ENCODE data around the gene DYNLT1.
"Not testable (repeated sequence)": the region's sequence is repeated elsewhere in the genome, so short reads cannot be mapped to it uniquely, and the experiment has no call there.

DYNLT1 gene

GRCh38 chr6:158621694-158622544 lies 22.6 kb downstream of the DYNLT1 start:
- Mint-ChIP-seq H3K27me3 (no peaks in the 10 kb centered on the region), H3K4me1 (ENCODE audit: low read depth in 2 of 2) (peaks cover 38 to 45% of the 10 kb centered on the region in 2 donors), H3K27ac (peak overlapping the region; percentile 62 to 90), H3K36me3 (ENCODE audit: insufficient read depth) (peaks cover 73% of the 10 kb centered on the region), H3K4me3 (no peak overlapping the region), H3K9me3 (no peaks in the 10 kb centered on the region)
- ATAC-seq (replicated peaks) (no peak), DNase-seq (no peak)

- ATAC-seq (replicated peaks): no peak
- Mint-ChIP-seq H3K4me1 (ENCODE audit: low read depth in 2 of 2) (peaks cover 34 to 44% of the 10 kb centered on the region in 2 donors), H3K9me3 (no peaks in the 10 kb centered on the region), H3K4me3 (no peak overlapping the region), H3K27me3 (no peaks in the 10 kb centered on the region), H3K27ac (peak overlapping the region; percentile 62 to 90), H3K36me3 (ENCODE audit: insufficient read depth) (peaks cover 66% of the 10 kb centered on the region)
- DNase-seq: no peak
Measured at GRCh38 chr6:158620963-158621693, 23.4 kb downstream of the DYNLT1 start.

GRCh38 chr6:158619922-158620801 lies 24.4 kb downstream of the DYNLT1 start:
- Mint-ChIP-seq H3K36me3 (ENCODE audit: insufficient read depth) (peaks cover 56% of the 10 kb centered on the region), H3K27me3 (no peaks in the 10 kb centered on the region), H3K4me1 (ENCODE audit: low read depth in 2 of 2) (peaks cover 30 to 43% of the 10 kb centered on the region in 2 donors), H3K4me3 (no peak overlapping the region), H3K27ac (peak overlapping the region; percentile 62 to 90), H3K9me3 (no peaks in the 10 kb centered on the region)
- no peak for ATAC-seq (replicated peaks)
- no peak for DNase-seq

- Mint-ChIP-seq H3K4me1 (ENCODE audit: low read depth in 2 of 2) (peaks cover 30 to 45% of the 10 kb centered on the region in 2 donors), H3K36me3 (ENCODE audit: insufficient read depth) (peaks cover 42% of the 10 kb centered on the region), H3K27ac (peak overlapping the region; percentile 62 to 90)
- not testable (repeated sequence) for ATAC-seq (replicated peaks); H3K27me3 Mint-ChIP-seq; H3K4me3 Mint-ChIP-seq; DNase-seq; H3K9me3 Mint-ChIP-seq
Measured at GRCh38 chr6:158618289-158618688, 26.3 kb downstream of the DYNLT1 start.

- Mint-ChIP-seq H3K36me3 (ENCODE audit: insufficient read depth) (peaks cover 46% of the 10 kb centered on the region), H3K27ac (peak overlapping the region in 1 of 2 donors; percentile 35), H3K4me1 (ENCODE audit: low read depth in 2 of 2) (peaks cover 23 to 34% of the 10 kb centered on the region in 2 donors)
- not testable (repeated sequence) for DNase-seq; H3K27me3 Mint-ChIP-seq; H3K9me3 Mint-ChIP-seq; H3K4me3 Mint-ChIP-seq; ATAC-seq (replicated peaks)
Measured at GRCh38 chr6:158614606-158615005, 29.9 kb downstream of the DYNLT1 start.

GRCh38 chr6:158611541-158612370 lies 32.8 kb downstream of the DYNLT1 start:
- no peak for DNase-seq
- Mint-ChIP-seq H3K27ac (peak overlapping the region; percentile 34 to 59), H3K4me1 (ENCODE audit: low read depth in 2 of 2) (peaks cover 4 to 11% of the 10 kb centered on the region in 2 donors), H3K9me3 (no peaks in the 10 kb centered on the region), H3K27me3 (no peaks in the 10 kb centered on the region), H3K36me3 (ENCODE audit: insufficient read depth) (peaks cover 57% of the 10 kb centered on the region), H3K4me3 (no peak overlapping the region)
- no peak for ATAC-seq (replicated peaks)

- Mint-ChIP-seq H3K36me3 (ENCODE audit: insufficient read depth) (peaks cover 58% of the 10 kb centered on the region), H3K4me3 (no peak overlapping the region), H3K27ac (peak overlapping the region; percentile 34 to 59)
Measured at GRCh38 chr6:158611039-158611438, 33.5 kb downstream of the DYNLT1 start.

GRCh38 chr6:158610319-158610968 lies 34.1 kb downstream of the DYNLT1 start:
- H3K27me3 Mint-ChIP-seq: no peaks in the 10 kb centered on the region
- peak overlapping the region; percentile 34 to 59 for H3K27ac Mint-ChIP-seq
- no peak for DNase-seq
- peaks cover 62% of the 10 kb centered on the region for H3K36me3 Mint-ChIP-seq (ENCODE audit: insufficient read depth)
- peaks cover 4 to 9% of the 10 kb centered on the region in 2 donors for H3K4me1 Mint-ChIP-seq (ENCODE audit: low read depth in 2 of 2)
- no peak for ATAC-seq (replicated peaks)
- H3K4me3 Mint-ChIP-seq: no peak overlapping the region
- no peaks in the 10 kb centered on the region for H3K9me3 Mint-ChIP-seq

More at GRCh38 chr6:158611039-158611438, 33.5 kb downstream of the DYNLT1 start:
- Mint-ChIP-seq H3K4me1 (ENCODE audit: low read depth in 2 of 2) (peaks cover 4 to 7% of the 10 kb centered on the region in 2 donors), H3K27me3 (no peaks in the 10 kb centered on the region), H3K9me3 (no peaks in the 10 kb centered on the region)
- DNase-seq (no peak), ATAC-seq (replicated peaks) (no peak)

- Mint-ChIP-seq H3K36me3 (ENCODE audit: insufficient read depth) (peaks cover 71% of the 10 kb centered on the region), H3K27me3 (no peaks in the 10 kb centered on the region), H3K27ac (peak overlapping the region; percentile 59 to 78), H3K4me1 (ENCODE audit: low read depth in 2 of 2) (peaks cover 6 to 7% of the 10 kb centered on the region in 2 donors), H3K4me3 (no peak overlapping the region), H3K9me3 (no peaks in the 10 kb centered on the region)
- DNase-seq (no peak), ATAC-seq (replicated peaks) (no peak)
Measured at GRCh38 chr6:158609455-158610155, 34.9 kb downstream of the DYNLT1 start.

- Mint-ChIP-seq H3K27me3 (no peaks in the 10 kb centered on the region), H3K4me1 (ENCODE audit: low read depth in 2 of 2) (peaks cover 13 to 16% of the 10 kb centered on the region in 2 donors), H3K27ac (no peak overlapping the region), H3K4me3 (no peak overlapping the region), H3K36me3 (ENCODE audit: insufficient read depth) (peaks cover 79% of the 10 kb centered on the region), H3K9me3 (no peaks in the 10 kb centered on the region)
- DNase-seq (no peak), ATAC-seq (replicated peaks) (no peak)
Measured at GRCh38 chr6:158608221-158608620, 36.3 kb downstream of the DYNLT1 start.

GRCh38 chr6:158607411-158608170 lies 37.0 kb downstream of the DYNLT1 start:
- H3K27ac Mint-ChIP-seq: no peak overlapping the region
- DNase-seq: no peak

More at GRCh38 chr6:158607411-158608170, 37.0 kb downstream of the DYNLT1 start:
- Mint-ChIP-seq H3K4me3 (no peak overlapping the region), H3K36me3 (ENCODE audit: insufficient read depth) (peaks cover 83% of the 10 kb centered on the region), H3K9me3 (no peaks in the 10 kb centered on the region), H3K27me3 (no peaks in the 10 kb centered on the region), H3K4me1 (ENCODE audit: low read depth in 2 of 2) (peaks cover 16 to 21% of the 10 kb centered on the region in 2 donors)
- ATAC-seq (replicated peaks): no peak

All from effector memory CD8-positive, alpha-beta T cell (primary cell).